Osteoblast (primary cell): ENCODE data around the gene C1RL. TPM values are rescaled to one million over a fixed set of nuclear protein-coding genes. Genes with fewer than 3 reads are reported as not detected.
"Not testable (repeated sequence)": the region's sequence is repeated elsewhere in the genome, so short reads cannot be mapped to it uniquely, and the experiment has no call there.

ENCODE experiments used
- DNase-seq: peaks from one replicate; pipeline ENCODE4 v3.0.0; 2011; ENCODE audit warnings: low spot score, mixed read lengths; ENCODE audit not compliant: insufficient read length; ENCODE audit errors: missing footprints
- H2AFZ ChIP-seq: 2 replicates; pipeline ENCODE4 v1.6.0; 2011; ENCODE audit warnings: mild to moderate bottlenecking, low read length
- H3K27ac ChIP-seq: 2 replicates; pipeline ENCODE4 v1.5.1; 2011; ENCODE audit warnings: mild to moderate bottlenecking, low read depth, low read length, moderate library complexity
- H3K27me3 ChIP-seq: 2 replicates; pipeline ENCODE4 v1.6.0; 2012; ENCODE audit warnings: mild to moderate bottlenecking, control low read depth, inconsistent platforms, low read length, moderate library complexity; ENCODE audit not compliant: insufficient read depth
- H3K36me3 ChIP-seq: 2 replicates; pipeline ENCODE4 v1.5.1; 2011; ENCODE audit warnings: mild to moderate bottlenecking, low read length, control low read depth, moderate library complexity; ENCODE audit not compliant: insufficient read depth
- H3K4me1 ChIP-seq: 2 replicates; pipeline ENCODE4 v1.5.1; 2011; ENCODE audit warnings: mild to moderate bottlenecking, low read length, control low read depth, moderate library complexity; ENCODE audit not compliant: insufficient read depth
- H3K4me2 ChIP-seq: 2 replicates; pipeline ENCODE4 v1.6.0; 2011; ENCODE audit warnings: mild to moderate bottlenecking, low read length; ENCODE audit not compliant: insufficient read depth
- H3K4me3 ChIP-seq: fragments of 200-600 bp; sonication (generic); 3 replicates; pipeline ENCODE4 v1.5.1; 2012; ENCODE audit warnings: mild to moderate bottlenecking, low read length, inconsistent platforms; ENCODE audit not compliant: insufficient read depth
- H3K79me2 ChIP-seq: 2 replicates; pipeline ENCODE4 v1.6.0; 2012; ENCODE audit warnings: mild to moderate bottlenecking, low read length, control low read depth, inconsistent platforms; ENCODE audit not compliant: insufficient read depth
- H3K9me3 ChIP-seq: 2 replicates; pipeline ENCODE4 v1.5.1; 2011; ENCODE audit warnings: low read depth, low read length, control low read depth
- H4K20me1 ChIP-seq: 2 replicates; pipeline ENCODE4 v1.6.0; 2012; ENCODE audit warnings: mild to moderate bottlenecking, low read length, control low read depth; ENCODE audit not compliant: insufficient read depth
- CTCF ChIP-seq: IDR thresholded peaks from 2 replicates; pipeline ENCODE4 v1.5.1; 2011; ENCODE audit warnings: mild to moderate bottlenecking, low read depth, low read length, moderate library complexity; ENCODE audit errors: extremely low read depth
- total RNA-seq: library from RNA; depleted of rRNA; stranded (reverse); fragments of >200 nt; gene quantifications from 2 replicates; pipeline ENCODE4 v1.2.3, GENCODE V29; 2012

The C1RL gene
- total RNA-seq, 1 donor: 63.7 TPM

- H2AFZ ChIP-seq: no peak overlapping the region
These were observed 50.7 kb downstream of the C1RL start for GRCh38 chr12:7058163-7058845.

GRCh38 chr12:7055736-7056135 lies 53.3 kb downstream of the C1RL start:
- not testable (repeated sequence) for H4K20me1 ChIP-seq, H3K9me3 ChIP-seq, H2AFZ ChIP-seq, H3K27ac ChIP-seq, H3K79me2 ChIP-seq, DNase-seq, H3K4me2 ChIP-seq, H3K36me3 ChIP-seq, H3K4me3 ChIP-seq, H3K4me1 ChIP-seq
- peaks cover 26% of the 10 kb centered on the region for H3K27me3 ChIP-seq

More at GRCh38 chr12:7058163-7058845, 50.7 kb downstream of the C1RL start:
- H3K4me1 ChIP-seq: peaks cover 17% of the 10 kb centered on the region
- TF ChIP-seq CTCF: no peak
- no peaks in the 10 kb centered on the region for H3K79me2 ChIP-seq
- H3K4me3 ChIP-seq: no peak overlapping the region
- H3K27ac ChIP-seq: no peak overlapping the region
- peaks cover 12% of the 10 kb centered on the region for H3K27me3 ChIP-seq
- no peak overlapping the region for H3K4me2 ChIP-seq
- DNase-seq: no peak
- H4K20me1 ChIP-seq: no peaks in the 10 kb centered on the region
- no peaks in the 10 kb centered on the region for H3K9me3 ChIP-seq
- H3K36me3 ChIP-seq: no peaks in the 10 kb centered on the region

- Histone ChIP-seq H4K20me1 (no peaks in the 10 kb centered on the region), H3K79me2 (no peaks in the 10 kb centered on the region), H3K4me3 (no peak overlapping the region), H3K36me3 (no peaks in the 10 kb centered on the region), H3K9me3 (no peaks in the 10 kb centered on the region), H3K4me1 (peaks cover 3% of the 10 kb centered on the region), H3K4me2 (no peak overlapping the region), H3K27me3 (peaks cover 29% of the 10 kb centered on the region), H3K27ac (no peak overlapping the region), H2AFZ (no peak overlapping the region)
- TF ChIP-seq CTCF: no peak
- no peak for DNase-seq
These were observed 54.1 kb downstream of the C1RL start for GRCh38 chr12:7054925-7055324.

- H2AFZ ChIP-seq, H3K4me2 ChIP-seq, H3K36me3 ChIP-seq, H3K9me3 ChIP-seq, H3K79me2 ChIP-seq, H3K4me3 ChIP-seq, DNase-seq, H3K27ac ChIP-seq, H4K20me1 ChIP-seq, H3K4me1 ChIP-seq: not testable (repeated sequence)
- peaks cover 24% of the 10 kb centered on the region for H3K27me3 ChIP-seq
These were observed 59.0 kb downstream of the C1RL start for GRCh38 chr12:7049973-7050372.

GRCh38 chr12:7049445-7049951 lies 59.5 kb downstream of the C1RL start:
- H3K4me2 ChIP-seq: not testable (repeated sequence)

More at GRCh38 chr12:7049445-7049951, 59.5 kb downstream of the C1RL start:
- H3K79me2 ChIP-seq, H3K27ac ChIP-seq, H2AFZ ChIP-seq, H4K20me1 ChIP-seq, H3K4me1 ChIP-seq, H3K36me3 ChIP-seq, H3K9me3 ChIP-seq, H3K4me3 ChIP-seq, DNase-seq: not testable (repeated sequence)
- peaks cover 21% of the 10 kb centered on the region for H3K27me3 ChIP-seq
